Left forelimb (tissue), 1 donor: ENCODE measurements around the gene MISP3.

Source experiments
- DNase-seq: peaks from one replicate; pipeline ENCODE4 v3.0.0-alpha.2; 2018; ENCODE audit warnings: low spot score

Gene MISP3

DNA sequence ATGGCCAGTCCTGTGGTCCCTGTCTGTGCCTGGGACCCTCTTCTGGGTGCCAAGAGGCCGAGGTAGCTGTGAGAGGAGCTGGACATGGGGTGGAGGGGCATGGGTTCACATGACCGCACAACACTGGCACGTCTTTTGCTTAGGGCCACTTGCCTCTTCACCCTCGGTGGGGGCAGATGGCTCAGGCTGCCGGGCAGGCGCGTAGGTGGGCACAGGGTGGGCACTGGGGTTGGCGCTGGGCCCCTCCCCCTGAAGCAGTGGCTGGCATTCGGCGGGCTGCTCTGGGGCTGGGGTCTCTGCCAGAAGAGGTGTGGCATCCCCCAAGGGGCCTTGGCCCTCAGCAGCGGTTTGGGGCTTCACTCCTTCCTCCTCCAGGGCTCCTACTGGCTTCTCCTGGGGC, 19.1 kb upstream of the MISP3 start:
- no peak for DNase-seq

DNA sequence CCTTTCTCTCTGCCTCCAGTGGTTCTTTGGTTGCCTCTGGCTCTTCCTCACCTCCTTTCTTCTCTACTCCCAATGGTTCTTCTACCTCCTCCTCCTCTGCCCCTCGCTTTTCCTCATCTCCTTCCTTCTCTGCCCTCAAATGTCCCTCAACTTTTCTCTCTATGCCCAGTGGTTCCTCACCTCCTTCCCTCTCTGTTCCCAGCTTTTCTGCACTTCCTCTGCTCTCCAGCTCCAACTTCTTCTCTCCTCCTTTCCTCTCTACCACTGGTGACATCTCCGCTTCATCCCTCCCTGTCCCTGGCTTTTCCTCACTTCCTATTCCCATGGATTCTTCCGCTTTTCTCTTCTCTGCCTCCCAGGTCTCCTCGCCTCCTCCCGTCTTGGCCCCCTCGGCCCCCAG, 18.5 kb upstream of the MISP3 start:
- no peak for DNase-seq

DNA sequence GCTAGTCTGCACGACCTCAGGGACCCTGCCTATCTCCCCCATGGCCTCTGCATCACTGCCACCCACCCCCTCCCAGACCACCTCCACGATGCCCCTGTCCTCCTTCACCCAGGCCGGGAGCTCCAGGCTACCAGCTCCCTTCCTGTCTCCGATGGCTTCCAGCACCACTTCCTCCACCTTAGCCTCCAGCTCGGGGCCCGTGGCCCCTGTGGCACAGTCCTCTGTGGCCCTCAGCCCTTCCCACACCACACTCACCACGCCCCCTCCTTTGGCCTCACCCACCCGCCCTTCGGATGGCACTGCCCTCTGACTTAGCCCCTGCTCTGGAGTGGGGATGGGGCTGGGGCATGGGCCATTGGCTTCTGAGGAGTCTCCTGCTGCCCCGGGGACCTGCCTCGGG, 17.9 kb upstream of the MISP3 start:
- no peak for DNase-seq

DNA sequence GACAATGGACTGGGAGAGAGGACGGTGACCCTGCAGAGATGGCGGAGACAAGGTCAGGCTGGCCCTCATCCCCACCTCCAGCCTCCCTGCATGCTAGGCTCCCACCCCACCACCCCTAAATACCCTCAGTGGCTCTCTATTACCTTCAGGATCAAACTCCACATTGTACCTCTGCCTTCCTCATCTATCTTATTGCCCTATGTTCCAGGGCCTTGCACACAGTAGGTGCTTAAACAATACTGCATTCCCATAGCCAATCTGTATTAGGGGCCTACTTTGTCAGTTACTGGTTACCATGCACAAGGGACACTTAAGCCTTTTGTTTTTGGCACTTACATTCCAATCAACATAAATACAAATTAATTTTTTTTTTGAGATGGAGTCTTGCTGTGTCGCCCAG, 17.2 kb upstream of the MISP3 start:
- no peak for DNase-seq

DNA sequence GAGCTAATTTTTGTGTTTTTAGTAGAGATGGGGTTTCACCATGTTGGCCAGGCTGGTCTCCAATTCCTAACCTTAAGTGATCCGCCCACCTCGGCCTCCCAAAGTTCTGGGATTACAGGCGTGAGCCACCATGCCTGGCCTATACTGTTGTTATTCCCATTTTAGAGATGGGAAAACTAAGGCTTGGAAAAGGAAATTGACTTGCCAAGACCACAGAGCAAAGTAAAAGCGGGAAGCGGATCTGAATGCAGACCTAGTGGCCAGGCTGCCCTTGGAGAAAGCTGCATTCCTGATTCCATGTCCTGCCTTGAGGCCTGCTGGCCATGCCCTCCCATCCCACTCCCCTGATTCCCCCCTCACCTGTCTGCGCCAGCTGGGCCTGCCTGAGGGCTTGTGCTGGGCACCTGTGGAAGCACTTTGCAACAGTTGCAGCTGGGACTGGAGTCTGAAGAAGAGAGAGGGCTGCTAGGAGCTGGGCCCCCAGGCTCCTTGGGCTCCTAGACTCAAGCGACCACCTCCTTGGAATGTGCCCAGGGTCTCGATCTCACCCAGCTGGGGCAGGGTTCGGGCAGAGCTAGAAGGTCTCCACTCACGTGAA, 16.4 kb upstream of the MISP3 start:
- no peak for DNase-seq

DNA sequence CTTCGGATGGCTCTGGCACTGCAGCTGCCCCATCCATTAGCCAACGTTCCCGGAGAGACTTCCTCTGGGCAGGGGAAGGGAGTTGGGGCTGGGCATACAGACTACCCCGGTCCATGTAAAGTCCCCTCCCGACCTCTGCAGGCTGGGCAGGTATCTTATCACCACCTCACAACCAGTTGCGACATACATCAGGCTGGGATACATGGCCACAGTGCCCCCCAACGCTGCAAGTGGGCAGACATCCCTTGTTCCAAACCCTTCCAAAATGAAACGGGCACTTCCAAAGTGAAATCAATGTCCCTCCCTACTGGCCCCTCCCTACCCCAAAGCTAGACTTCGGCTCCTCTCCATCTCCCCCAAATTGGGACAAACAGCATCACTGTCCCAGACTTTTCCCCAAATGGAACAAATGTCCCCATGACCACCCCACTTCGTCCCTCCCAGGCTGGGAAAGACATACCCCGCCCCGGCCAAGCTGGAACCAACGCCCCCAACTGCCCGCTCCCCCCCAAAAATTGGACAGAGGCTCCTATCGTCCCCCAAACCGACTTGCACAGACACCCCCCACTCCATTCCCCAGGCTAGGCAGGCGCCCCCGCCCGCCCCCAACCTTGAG, 15.7 kb upstream of the MISP3 start:
- DNase-seq, result no peak

DNA sequence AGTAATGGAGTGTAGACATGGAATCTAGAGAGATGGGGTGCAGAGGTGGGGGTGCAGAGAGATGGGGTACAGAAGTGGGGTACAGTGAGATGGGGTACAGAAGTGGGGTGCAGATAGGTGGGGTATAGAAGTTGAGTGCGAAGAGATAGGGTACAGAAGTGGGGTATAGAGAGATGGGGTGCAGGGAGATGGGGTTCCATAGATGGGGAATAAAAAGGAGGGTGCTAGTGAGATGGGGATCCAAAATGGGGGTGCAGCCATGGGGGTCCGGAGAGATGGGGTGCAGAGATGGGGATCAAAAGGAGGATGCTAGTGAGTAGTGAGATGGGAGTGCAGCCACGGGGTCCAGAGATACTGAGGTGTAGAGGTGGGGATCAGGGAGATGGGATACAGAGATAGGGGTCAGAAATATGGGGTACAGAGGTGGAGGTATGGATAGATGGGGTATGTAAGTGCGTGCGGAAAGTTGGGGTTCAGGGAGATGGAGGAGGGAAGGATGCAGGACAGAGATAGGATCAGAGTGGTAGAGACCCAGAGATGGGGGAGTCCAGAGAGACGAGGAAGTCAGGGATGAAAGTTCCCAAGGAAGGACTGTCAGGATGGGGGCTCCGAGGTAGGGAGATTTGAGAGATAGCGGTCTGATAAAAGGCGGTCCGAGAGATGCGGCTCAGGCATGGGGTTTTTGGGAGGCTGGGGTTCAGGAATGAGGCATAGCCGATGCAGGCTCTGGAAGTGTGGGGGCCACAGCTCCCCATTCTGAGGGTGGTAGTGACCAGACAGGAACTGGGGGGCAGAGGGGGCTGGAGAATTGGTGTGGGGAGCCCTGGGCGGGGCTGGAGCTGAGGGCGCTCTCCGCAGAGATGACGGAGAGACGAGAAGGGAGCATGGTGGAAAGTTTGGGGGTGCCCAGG, 14.1 kb upstream of the MISP3 start:
- DNase-seq, result no peak

DNA sequence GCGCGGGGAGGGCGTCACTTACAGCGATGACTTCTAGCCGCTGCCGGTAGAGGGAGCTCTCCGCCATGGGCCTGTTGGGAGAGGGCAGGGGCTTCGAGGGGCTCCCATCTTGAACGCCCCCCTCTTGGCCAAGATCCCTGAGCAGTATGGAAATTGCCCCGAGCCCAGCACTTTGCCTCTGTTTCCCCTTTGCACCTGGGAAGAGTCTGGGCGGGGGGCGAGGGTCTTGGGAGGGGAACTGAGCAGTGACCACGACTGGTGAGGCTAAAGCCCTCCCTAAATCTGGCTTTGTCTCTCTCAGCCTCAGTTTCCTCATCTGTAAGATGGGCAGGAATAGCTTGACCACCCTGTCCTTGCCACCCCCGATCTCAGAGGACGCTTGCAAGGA, 13.5 kb upstream of the MISP3 start:
- no peak for DNase-seq

DNA sequence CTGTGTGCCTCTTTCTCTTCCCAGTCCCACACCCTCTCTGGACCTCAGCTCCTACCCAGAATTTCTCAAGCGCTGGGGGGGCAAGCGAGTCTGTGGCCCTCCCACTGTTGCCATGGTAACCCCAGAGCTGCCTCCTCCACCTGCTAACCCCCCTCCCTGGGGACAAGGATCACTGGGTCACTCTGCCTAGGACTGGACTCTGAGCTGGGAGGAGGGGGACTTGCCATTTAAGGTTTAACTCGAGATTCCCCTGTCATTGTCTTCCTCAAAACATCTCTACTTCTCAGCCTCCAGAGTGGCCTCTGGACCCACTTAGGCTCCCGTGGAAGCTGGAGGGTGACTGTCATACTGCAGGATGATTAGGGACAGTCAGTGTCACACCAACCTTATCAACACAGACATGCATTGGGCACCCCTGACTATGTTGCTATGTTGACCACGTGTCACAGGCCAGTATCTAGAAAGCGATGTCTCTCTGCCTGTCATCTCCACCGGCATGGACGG, 12.9 kb upstream of the MISP3 start:
- DNase-seq, result no peak

DNA sequence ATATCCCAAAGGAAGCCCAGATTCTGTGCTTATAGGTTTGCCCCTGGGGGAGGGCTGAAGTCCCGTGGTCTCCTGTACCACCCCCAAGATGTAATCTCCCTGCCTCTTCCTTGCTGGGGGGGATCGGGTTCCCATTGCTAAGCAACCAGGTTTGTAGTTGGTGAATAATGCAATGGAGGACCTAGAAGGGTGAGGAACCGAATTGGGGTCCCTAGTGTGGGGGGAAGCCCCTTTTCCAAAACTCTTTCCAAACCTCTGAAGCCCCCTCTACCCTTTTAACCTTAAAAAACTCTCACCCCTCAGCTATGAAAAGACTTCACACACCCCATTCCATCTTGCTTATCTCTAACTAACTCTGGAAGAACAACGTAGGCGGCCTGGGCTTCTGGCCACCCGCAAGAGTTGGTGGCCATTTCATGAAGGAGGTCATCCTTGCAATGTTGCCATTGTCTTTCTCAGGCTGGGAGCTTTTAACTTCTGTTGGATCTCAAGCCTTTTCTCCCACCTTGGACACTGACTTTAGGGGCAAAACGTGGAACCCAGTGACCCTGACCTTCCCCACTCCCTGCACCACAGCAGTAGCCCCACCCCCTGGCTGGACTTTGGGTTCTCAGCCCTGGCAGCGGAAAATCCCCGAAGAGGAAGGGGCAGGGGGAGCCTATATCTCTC, 11.4 kb upstream of the MISP3 start:
- no peak for DNase-seq

DNA sequence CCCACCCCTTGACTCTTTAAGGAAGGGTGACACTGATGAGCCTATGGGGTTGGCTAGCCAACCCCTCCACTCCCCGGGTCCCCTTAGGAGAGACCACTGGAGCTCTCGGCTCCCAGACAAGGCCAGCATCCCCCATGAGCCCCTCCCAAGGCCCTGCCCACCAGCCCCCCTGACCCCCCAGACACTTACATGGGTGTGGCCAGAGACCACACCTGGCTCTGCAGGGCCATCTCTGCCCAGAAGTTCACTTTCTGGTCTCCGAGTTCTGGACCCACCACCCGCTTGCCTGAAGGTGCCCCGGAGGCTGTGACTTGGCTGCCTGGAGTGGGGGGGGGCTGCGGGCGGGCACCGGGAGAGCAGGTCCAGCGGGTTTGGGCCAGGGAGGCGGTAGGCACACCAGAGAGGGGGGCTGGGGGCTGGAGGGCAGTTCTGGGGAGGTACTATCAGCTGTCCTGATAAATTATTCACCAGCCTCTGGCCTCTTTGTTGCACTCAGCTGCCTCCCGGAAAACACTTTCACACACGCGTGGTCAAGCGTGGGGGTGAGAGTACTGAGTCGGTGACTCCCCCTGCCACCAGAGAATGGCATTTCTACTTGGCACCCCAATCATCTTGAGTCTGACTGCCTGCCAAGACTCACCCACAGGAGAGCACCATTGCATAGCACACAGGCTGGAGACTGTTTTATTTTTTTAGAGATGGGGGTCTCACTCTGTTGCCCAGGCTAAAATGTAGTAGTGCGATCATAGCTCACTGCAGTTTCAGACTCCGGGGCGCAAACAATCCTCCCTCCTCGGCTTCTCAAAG, 10.6 kb upstream of the MISP3 start, which contains the start of gene PALM3:
Gene PALM3, minus strand, starts transcription at position 326 of the 807 bp plus-strand sequence. Its CDS starts 96 bp downstream, at position 230.
- DNase-seq, result no peak

DNA sequence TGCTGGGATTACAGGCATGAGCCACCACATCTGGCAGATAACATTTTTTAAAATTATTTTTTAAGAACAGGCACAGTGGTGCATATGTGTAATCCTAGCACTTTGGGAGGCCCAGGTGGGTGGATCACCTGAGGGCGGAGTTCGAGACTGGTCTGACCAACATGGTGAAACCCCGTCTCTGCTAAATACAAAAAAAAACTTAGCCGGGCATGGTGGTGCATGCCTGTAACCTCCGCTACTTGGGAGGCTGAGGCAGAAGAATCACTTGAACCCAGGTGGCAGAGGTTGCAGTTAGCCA, 10.1 kb upstream of the MISP3 start:
- DNase-seq, result no peak

DNA sequence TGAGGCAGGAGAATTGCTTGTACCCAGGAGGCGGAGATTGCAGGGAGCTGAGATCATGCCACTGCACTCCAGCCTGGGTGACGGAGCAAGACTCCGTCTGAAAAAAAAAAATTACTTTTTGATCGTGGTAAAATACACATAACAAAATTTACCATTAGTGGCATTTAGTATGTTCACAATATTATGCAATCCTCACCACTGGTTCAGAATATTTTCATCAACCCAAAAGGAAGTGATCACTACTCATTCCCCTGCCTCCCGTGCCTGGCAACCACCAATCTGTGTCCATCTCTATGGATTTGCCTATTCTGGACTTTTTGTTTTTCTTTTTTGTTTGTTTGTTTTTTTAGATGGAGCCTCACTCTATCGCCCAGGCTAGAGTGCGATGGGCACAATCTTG, 9.5 kb upstream of the MISP3 start:
- no peak for DNase-seq

DNA sequence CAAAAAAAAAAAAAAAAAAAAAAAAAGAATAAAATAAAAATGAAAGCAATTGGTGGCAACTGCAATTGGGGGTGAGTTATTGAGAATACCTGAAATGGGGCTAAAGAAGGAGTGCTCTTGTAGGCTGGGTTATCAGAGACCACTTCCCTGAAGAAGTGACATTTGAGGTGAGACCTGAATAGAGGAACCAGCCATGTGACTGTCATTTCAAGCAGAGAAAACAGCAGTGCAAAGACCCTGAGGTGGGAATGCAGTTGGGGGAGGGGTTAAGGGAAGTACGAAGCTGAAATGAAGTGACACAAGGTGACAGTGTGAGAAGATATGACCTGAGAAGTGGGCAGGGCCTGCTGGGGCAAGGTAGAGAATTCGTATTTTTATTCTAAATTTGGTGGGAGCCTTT, 6.5 kb upstream of the MISP3 start:
- no peak for DNase-seq

DNA sequence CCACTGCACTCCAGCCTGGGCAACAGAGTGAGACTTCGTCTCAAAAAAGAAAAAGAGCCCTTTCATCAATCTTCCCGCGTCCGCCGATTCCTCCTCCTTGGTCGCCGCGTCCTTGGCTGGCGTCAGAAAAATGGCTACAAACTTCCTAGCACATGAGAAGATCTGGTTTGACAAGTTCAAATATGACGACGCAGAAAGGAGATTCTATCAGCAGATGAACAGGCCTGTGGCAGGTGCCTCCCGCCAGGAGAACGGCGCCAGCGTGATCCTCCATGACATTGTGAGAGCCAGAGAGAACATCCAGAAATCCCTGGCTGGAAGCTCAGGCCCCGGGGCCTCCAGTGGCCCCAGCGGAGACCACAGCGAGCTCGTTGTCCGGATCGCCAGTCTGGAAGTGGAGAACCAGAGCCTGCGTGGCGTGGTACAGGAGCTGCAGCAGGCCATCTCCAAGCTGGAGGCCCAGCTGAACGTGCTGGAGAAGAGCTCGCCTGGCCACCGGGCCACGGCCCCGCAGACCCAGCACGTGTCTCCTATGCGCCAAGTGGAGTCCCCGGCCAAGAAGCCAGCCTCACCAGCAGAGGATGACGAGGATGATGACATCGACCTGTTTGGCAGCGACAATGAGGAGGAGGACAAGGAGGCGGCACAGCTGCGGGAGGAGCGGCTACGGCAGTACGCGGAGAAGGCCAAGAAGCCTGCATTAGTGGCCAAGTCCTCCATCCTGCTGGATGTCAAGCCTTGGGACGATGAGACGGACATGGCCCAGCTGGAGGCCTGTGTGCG, 2.1 kb upstream of the MISP3 start:
- DNase-seq, result no peak

DNA sequence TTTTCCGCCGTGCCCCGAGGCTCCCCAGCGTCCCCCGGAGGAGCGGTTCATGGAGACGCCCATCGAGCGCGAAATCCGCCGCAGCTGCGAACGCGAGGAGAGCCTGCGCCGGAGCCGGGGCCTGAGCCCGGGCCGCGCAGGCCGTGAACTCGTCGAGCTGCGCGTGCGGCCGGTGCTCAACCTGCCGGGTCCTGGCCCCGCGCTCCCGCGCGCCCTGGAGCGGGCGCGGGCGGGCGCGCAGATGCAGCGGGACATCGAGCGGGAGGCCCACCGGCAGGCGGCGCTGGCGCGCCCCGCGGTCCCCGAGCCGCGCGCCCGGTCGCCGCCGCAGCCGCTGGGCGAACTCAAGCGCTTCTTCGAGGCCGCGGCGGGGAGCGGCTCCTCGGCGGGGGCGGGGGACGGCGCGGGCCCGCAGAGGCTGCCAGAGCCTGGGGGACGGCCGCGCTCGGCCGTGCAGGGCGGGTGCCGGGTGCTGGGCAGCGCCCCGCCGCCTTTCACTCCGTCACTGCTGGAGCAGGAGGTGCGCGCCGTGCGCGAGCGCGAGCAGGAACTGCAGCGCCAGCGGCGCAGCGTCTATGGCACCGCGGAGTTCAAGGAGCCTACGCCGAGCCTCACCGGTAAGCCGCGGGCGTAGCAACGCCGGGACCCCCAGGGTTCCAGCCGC, 807 bp downstream of the MISP3 start:
- peak; percentile 89 for DNase-seq

DNA sequence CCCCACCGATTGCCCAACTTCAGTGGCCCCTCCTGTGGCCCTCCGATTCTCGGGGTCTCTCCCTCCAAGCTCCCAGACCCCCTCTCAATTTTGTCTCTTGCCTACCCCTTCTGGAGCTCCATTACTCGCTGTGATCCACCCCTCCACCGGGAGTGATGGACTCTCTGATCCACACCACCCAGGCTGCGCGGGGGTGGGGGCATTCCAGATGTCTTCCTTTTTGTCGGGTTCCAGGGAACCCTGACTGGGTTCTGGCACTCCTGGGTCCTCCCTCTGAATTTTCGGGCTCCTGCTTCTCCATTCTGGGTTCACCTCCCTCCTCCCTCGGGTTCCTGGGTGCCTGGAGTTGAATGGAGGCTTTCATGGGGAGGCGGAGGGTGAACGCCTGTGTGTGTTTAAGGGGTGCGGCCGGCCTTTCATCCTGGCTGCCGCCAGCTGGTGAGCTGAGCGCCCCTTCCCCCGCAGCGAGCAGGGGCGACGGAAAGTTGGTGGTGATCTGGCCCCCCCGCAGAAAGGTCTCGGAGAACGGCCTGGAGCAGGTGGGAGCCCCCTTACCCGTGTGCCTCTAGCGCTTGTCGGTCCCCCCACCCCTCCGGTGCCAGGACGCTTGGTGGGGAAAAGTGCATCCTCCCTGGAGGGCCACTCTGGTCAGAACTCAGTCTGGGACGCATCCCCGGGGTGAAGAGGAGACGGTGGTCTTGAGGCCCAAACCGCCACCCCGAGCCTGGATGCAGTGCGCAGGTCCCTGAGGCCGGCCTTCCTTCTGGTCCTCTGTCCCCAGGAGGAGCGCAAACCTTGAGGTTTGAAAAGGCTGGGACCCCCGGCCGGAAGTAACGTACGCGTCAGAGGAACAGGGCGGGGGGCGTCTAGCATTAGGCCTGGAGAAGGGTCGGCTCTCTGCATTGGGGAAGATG, 1.6 kb downstream of the MISP3 start:
- DNase-seq, result no peak

DNA sequence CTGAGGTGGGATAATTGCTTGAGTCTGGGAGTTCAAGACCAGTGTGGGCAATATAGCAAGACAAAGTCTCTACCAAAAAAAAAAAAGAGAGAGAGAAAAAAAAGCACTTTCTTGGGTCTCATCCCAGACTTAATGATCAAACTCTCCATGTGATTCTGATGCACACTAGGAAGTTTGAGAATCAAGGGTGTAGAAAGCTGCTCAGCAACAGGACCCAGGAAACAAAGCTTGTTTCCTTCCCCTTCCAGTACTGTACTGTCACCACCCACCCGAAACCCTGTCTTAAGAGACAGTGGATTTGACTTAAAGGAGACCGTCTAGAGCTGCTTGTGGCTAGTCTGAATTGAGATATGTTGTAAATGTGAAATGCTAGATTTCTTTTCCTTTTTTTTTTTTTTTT, 5.8 kb downstream of the MISP3 start:
- no peak for DNase-seq
